Left lung (tissue), 10 donors: ENCODE data around the gene PLD4. TPM values are rescaled to one million over a fixed set of nuclear protein-coding genes. Genes with fewer than 3 reads are reported as not detected.
"Not testable (repeated sequence)": the region's sequence is repeated elsewhere in the genome, so short reads cannot be mapped to it uniquely, and the experiment has no call there.

Experiments
- ATAC-seq: fragments of 200-7000 bp; cut with Tn5 transposase; one replicate; pipeline ENCODE4 v1.9.1; 2020; ENCODE audit warnings: moderate library complexity
- DNase-seq, 4 donors: peaks; one replicate each; pipeline ENCODE4 v3.0.0-alpha.2; 2013 to 2020
- H3K27ac ChIP-seq, 2 donors: fragments of 200-600 bp; sonication (generic) in 1 of 2; one replicate each; pipeline versions ENCODE4 v1.5.0 to v1.8.0; 2020 to 2021
- H3K27me3 ChIP-seq, 2 donors: fragments of 200-600 bp; sonication (generic) in 1 of 2; one replicate each; pipeline versions ENCODE4 v1.5.0 to v1.8.0; 2020 to 2021
- H3K36me3 ChIP-seq, 2 donors: fragments of 200-600 bp; sonication (generic) in 1 of 2; one replicate each; pipeline versions ENCODE4 v1.5.0 to v1.8.0; 2020 to 2021
- H3K4me1 ChIP-seq, 2 donors: fragments of 200-600 bp; one replicate each; pipeline ENCODE4 v1.8.0; 2021
- H3K4me3 ChIP-seq, 2 donors: fragments of 200-600 bp; sonication (generic) in 1 of 2; one replicate each; pipeline versions ENCODE4 v1.5.0 to v1.8.0; 2020 to 2021; ENCODE audit warnings: mild to moderate bottlenecking in 1 of 2
- H3K9me3 ChIP-seq, 2 donors: fragments of 200-600 bp; sonication (generic) in 1 of 2; one replicate each; pipeline versions ENCODE4 v1.5.0 to v1.8.0; 2020 to 2021
- CTCF ChIP-seq, 2 donors: fragments of 200-600 bp; sonication (generic) in 1 of 2; IDR thresholded peaks; one replicate each; pipeline versions ENCODE4 v1.5.0 to v1.8.0; 2021; ENCODE audit warnings: antibody characterized with exemption in 2 of 2
- intact Hi-C, 2 donors: fragments of 100-400 bp; cut with DNase I; formaldehyde crosslinking; loops; one replicate each; pipeline versions ENCODE4 v1.11.2 to v1.14.2; 2022
- polyA plus RNA-seq, 6 donors: library from polyadenylated mRNA; unstranded; fragments of 120-200 nt; gene quantifications; one replicate each; pipeline ENCODE4 v1.2.1, GENCODE V29; 2013; ENCODE audit not compliant: insufficient read length in 6 of 6
- total RNA-seq, 2 donors: library from RNA; stranded (reverse); fragmentation: NEBNext Ultra II Directional; extraction: Animal tissue kit (Norgen Biotek cat#: 25700); gene quantifications; one replicate each; pipeline ENCODE4 v1.2.1, GENCODE V29; 2021
- donor health status: DM: no; HTN: yes; CAD: no.
- donor health status: DM: no; HTN: no; CAD: no.

Gene PLD4
- total and polyA plus RNA-seq, 8 donors, result 0.76 to 8.0 (median 4.7) TPM

- H3K4me1 ChIP-seq, H3K36me3 ChIP-seq, ATAC-seq, H3K27me3 ChIP-seq, H3K27ac ChIP-seq, H3K9me3 ChIP-seq, H3K4me3 ChIP-seq, intact Hi-C loops: not testable (repeated sequence)
- DNase-seq, result peak in 1 of 4 donors; percentile 54
These were observed 21.6 kb downstream of the PLD4 start for GRCh38 chr14:104945986-104946965.

- intact Hi-C loops, H3K4me3 ChIP-seq, H3K27me3 ChIP-seq, ATAC-seq, H3K27ac ChIP-seq, H3K36me3 ChIP-seq, H3K9me3 ChIP-seq, H3K4me1 ChIP-seq: not testable (repeated sequence)
- peak in 1 of 4 donors; percentile 43 for DNase-seq
These were observed 22.5 kb downstream of the PLD4 start for GRCh38 chr14:104947201-104947600.

- ATAC-seq, H3K27me3 ChIP-seq, H3K9me3 ChIP-seq, H3K27ac ChIP-seq, H3K4me3 ChIP-seq, intact Hi-C loops, H3K36me3 ChIP-seq, H3K4me1 ChIP-seq: not testable (repeated sequence)
- peak in 1 of 4 donors; percentile 67 for DNase-seq
These were observed 23.4 kb downstream of the PLD4 start for GRCh38 chr14:104947881-104948735.

GRCh38 chr14:104948736-104949031, 24.0 kb downstream of the PLD4 start:
- no peaks in the 10 kb centered on the region for H3K4me1 ChIP-seq
- ATAC-seq, result no peak
- DNase-seq, result no peak
- TF ChIP-seq CTCF (IDR thresholded peaks at IDR 0.05), result no peak
- H3K27ac ChIP-seq, result no peak overlapping the region
- H3K27me3 ChIP-seq, result no peaks in the 10 kb centered on the region
- H3K36me3 ChIP-seq, result no peaks in the 10 kb centered on the region
- no peak overlapping the region for H3K4me3 ChIP-seq
- intact Hi-C loops, result no loop called here
- no peaks in the 10 kb centered on the region for H3K9me3 ChIP-seq

GRCh38 chr14:104949406-104949955, 24.8 kb downstream of the PLD4 start:
- H3K36me3 ChIP-seq, H3K27me3 ChIP-seq, intact Hi-C loops, H3K4me1 ChIP-seq, H3K4me3 ChIP-seq, H3K9me3 ChIP-seq, ATAC-seq, H3K27ac ChIP-seq: not testable (repeated sequence)
- peak in 1 of 4 donors; percentile 65 for DNase-seq

GRCh38 chr14:104950021-104950420, 25.3 kb downstream of the PLD4 start:
- Histone ChIP-seq H3K9me3 (no peaks in the 10 kb centered on the region), H3K27me3 (no peaks in the 10 kb centered on the region), H3K27ac (no peak overlapping the region), H3K4me3 (no peak overlapping the region), H3K4me1 (no peaks in the 10 kb centered on the region), H3K36me3 (no peaks in the 10 kb centered on the region)
- DNase-seq (peak in 1 of 4 donors; percentile 53), ATAC-seq (no peak)
- TF ChIP-seq CTCF (IDR thresholded peaks at IDR 0.05), result no peak
- intact Hi-C loops, result no loop called here

GRCh38 chr14:104950701-104951100, 26.0 kb downstream of the PLD4 start:
- H3K4me3 ChIP-seq, intact Hi-C loops, H3K4me1 ChIP-seq, H3K27ac ChIP-seq, H3K9me3 ChIP-seq, ATAC-seq, H3K36me3 ChIP-seq, H3K27me3 ChIP-seq: not testable (repeated sequence)
- peak in 1 of 4 donors; percentile 55 for DNase-seq

- H3K4me3 ChIP-seq, ATAC-seq, H3K27me3 ChIP-seq, H3K4me1 ChIP-seq, H3K27ac ChIP-seq, H3K36me3 ChIP-seq, intact Hi-C loops, H3K9me3 ChIP-seq: not testable (repeated sequence)
- DNase-seq, result peak in 1 of 4 donors; percentile 57
These were observed 27.4 kb downstream of the PLD4 start for GRCh38 chr14:104951863-104952657.
